Left renal pelvis (tissue), 4 donors: Measurements from ENCODE around the gene SLC22A5. TPM values are rescaled to one million over a fixed set of nuclear protein-coding genes. Genes with fewer than 3 reads are reported as not detected.
"Not testable (repeated sequence)": the region's sequence is repeated elsewhere in the genome, so short reads cannot be mapped to it uniquely, and the experiment has no call there.

Source experiments
- DNase-seq, 4 donors: peaks; one replicate each; pipeline ENCODE4 v3.0.0-alpha.2; 2013; ENCODE audit warnings: low read depth in 4 of 4, low spot score in 3 of 4
- polyA plus RNA-seq, 4 donors: library from polyadenylated mRNA; unstranded; fragments of 120-200 nt; gene quantifications; one replicate each; pipeline ENCODE4 v1.2.1, GENCODE V29; 2013; ENCODE audit not compliant: insufficient read length in 4 of 4

Gene SLC22A5
- polyA plus RNA-seq, 4 donors: 16.3 to 55.8 (median 42.1) TPM

GRCh38 chr5:132425009-132425937, 55.8 kb downstream of the SLC22A5 start:
- no peak for DNase-seq

GRCh38 chr5:132425975-132426524, 56.5 kb downstream of the SLC22A5 start:
- DNase-seq: no peak

DNA sequence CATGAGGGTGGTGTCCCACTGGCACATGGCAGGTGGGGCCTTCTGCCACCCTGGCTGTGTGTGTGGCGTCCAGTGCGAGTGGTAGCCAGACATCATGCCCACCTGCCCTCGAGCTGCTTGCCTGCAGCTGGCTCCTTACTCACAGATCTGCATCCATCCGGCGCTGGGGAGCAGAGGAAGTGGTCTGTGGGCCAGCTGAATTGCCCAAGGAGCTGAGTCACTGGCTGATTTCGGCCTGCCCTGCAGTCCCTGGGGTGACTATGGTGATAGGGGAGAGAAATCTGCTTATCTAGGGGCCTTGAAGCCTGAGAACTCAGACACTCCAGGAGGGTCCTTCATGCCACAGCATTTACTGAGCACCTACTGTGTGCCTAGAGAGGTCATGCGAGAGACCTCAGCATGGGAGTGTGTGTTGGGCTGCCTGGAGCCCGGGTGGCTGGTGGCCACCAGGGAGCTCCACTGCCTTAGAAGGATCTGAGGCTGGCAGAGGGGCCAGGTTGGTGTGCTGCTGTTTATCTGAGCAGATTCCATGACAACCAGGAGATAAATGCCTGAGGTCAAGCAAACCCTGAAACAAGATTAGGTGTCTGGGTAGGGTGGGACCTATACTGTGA, 57.1 kb downstream of the SLC22A5 start:
- no peak for DNase-seq

DNA sequence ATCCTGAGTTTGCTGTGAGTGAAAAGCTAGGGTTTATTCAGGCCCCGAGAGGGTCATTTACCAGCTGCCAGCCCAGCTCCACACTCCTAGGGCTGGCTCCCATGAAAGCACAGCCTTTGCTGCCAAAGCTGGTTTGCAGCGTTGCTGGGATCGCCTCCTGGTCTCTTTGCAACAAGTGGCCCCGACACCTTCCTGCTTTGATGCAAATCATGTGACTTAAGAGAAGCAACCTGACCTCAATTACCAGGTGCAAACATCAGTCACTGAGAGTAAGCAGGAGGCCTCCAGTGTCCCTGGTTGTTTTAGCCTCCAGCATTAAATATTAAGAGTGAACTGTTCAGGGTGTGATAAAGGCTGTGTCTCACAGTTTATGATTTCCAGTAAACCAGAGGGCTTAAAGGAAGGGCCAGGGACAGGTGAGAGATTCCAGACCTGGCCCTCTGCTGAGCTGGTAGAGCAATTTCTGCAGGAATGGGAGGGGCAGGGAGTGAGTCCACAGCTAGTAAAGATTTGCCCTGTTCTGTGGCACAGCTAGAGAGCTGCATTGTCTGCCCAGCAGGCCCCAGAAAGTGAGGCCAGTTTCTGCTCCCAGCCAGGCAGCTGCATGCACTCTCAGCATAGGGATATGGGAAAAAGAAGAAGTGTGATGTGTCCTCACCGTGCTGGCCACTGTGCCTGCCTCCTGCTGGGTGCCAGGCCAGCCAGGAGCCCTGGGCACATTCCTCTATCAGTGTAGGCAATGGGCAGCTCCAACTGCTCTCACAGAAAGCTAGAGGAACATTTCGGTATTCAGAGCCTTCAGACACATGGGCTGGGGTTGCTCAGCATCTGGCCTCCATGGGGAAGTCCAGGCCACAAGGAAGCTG, 58.0 kb downstream of the SLC22A5 start:
- no peak for DNase-seq

DNA sequence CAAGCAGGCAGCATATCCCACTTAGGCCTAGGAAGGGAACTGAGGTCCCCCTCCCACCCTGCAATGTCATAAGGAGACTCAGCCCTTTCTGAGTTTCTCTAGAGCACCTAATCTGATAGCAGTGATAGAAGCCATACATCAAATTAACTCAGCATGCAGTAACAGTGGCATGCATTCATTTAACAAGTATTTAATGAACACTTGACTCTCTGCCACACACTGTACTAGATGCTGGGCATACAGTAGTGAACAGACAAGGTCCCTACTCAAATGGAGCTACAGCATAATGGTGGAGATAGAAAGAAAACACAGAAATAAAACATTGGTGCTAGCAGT, 58.6 kb downstream of the SLC22A5 start:
- no peak for DNase-seq

DNA sequence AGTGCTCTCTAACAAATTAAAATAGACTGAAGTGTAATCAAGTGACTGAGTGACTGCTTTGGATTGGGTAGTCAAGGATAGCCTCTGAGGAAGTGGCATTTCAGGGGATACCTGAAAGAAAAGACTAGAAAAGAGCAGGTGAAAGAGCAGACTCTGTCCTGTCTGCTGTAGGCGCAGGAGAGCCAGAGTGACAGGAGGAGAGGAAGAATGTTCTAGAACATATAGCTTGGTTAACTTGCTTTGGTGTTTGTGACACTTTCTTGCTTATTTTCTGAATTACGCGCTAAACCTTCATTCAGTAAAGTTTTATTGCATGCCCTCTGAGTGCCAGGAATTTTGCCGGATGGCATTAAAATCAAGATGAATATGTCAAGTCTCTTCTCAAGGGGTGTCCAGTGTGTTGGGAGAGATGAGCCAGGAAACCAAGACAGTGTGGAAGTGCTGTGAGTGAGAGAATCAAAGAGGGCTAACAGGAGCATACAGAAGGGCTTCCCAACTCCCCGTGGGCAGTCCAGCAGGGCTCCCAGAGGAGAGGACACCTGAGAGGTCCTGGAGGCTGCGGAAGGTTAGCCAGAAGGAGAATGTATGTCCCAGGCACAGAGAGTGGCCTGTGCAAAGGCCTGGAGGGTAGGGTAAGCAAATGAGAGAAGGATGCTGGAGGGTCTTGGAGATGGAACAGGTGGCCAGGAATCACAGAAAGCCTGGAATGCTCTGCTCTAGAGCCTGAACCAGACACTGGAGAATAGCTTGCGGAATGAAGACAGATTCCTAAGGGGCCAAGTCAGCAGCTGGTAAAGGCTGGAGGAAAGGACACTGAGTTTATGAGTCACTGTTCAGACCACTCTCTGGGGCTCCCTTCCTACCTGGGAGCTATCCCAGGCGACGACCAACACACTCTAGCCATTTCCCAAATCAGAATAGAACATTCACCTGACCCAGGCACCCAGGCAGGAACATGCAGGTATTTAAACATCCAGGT, 59.3 kb downstream of the SLC22A5 start:
- DNase-seq: no peak

DNA sequence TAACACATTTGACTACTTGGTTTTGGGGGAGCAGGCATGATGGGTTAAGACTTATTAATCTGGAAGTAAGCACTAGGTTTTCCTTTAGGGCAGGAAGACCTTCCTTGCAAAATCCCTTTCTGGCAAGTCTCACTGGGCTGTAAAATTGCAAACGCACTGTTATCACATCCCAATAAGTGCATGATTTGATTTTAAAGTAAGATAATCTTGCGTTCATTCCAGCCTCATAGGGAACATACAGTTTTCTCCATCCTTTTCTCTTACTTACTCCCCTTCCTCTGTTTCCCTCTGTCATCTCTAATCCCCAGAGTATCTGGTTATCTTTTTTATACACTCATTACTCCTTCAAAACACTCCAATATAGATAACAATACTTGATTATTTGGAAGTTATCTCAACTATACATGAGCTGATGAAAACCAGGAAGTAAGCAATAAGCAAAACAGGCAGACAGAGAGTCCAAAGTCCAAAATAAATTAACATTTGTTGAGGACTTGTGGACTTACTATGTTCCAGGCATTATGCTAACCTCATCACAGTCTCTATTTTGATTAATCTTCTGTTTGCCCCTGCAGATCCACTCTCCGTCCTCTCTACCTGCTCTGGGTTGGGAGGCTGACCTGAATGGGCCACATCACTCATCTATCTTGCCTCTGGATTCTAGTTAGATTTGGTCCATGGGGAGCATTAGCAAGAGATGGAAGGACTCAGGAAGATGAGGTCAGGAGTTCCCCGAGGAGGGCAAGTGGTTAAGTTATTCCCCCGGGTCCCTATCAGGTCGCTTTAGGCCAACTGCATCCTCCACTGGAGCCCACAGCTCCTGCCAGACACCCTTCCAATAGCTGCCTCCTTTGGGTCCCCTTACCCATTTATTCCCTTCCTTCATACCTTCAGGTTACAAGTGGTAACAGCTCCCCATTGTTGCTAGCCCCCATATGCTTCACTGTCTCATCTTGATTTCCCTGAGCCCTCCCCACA, 60.2 kb downstream of the SLC22A5 start:
- no peak for DNase-seq

- DNase-seq: no peak
Observed at GRCh38 chr5:132430746-132431145, 61.2 kb downstream of the SLC22A5 start.

DNA sequence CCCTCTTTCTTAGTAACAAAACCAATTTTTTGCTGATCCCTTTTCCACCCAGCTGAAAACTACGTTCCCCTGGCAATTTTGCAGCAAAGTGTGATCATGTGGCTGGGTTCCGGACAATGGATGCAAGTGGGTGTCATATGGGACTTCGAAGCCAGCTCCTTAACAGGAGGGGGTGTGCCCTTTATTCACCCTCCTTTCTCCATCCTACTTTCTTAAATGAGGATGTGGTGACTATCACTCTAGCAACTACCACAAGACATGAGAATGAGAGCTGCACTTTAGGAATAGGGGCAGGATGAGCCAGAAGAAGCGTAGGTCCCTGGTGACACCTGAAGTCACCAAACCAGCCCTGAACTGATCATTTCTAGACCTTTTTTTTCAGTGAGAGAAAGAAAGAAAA, 62.1 kb downstream of the SLC22A5 start:
- no peak for DNase-seq

GRCh38 chr5:132433141-132433540, 63.6 kb downstream of the SLC22A5 start:
- no peak for DNase-seq

DNA sequence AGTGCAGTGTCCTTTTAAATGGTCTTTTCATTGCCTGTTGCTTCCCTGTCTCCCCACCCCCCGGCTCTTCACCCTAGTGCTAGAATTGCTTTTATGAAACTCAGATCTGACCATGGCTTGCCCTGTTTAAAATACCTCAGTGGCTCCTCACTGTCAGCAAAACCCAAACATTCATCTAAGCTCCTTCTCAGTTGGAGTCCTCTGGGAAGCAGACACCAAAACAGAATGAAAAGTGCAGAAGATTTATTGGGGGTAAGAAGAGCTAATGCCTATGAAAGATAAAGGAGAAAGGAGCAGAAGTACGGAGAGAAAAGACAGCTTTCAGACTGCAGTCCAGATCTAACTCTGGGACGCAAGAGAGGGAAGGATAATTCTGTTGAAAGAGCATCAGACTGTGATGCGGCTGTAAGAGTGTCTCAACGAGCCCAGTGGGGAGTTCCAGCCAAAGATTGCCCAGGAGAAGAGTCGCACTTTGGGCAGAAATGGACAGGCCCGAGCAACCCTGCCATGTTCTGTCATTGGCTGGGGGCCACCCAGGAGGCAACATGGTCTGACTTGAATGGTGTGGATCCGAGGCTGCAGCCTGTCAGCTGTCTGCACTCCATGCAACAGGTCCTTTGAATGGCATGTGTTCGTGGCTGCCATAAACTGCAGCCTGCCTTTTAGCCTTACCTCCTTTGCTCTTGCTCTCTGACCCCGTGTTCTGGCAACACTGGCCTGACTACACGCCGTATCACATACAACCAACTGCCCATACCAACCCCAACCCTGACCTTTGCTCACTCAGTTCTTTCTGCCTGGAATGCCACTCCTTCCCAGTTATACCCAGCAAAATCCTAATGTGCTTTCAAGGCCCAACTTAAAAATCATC, 65.1 kb downstream of the SLC22A5 start:
- DNase-seq: no peak

GRCh38 chr5:132435447-132435846, 65.9 kb downstream of the SLC22A5 start:
- DNase-seq: no peak

GRCh38 chr5:132435886-132436285, 66.4 kb downstream of the SLC22A5 start:
- no peak for DNase-seq

- no peak for DNase-seq
Observed at GRCh38 chr5:132436936-132437335, 67.4 kb downstream of the SLC22A5 start.

- peak in 3 of 4 donors; percentile 35 to 53 (median 52) for DNase-seq
Observed at GRCh38 chr5:132437604-132438266, 68.2 kb downstream of the SLC22A5 start.

GRCh38 chr5:132438267-132438645, 68.7 kb downstream of the SLC22A5 start:
- not testable (repeated sequence) for DNase-seq

- no peak for DNase-seq
Observed at GRCh38 chr5:132438917-132439316, 69.4 kb downstream of the SLC22A5 start.
